H1 (cell line): ENCODE data around the gene PCIF1. TPM values are rescaled to one million over a fixed set of nuclear protein-coding genes. Genes with fewer than 3 reads are reported as not detected.
A peak's percentile ranks its signal among the peaks of the same experiment; 100 is the strongest.

Source experiments
- CTCF ChIA-PET: fragments of 300-600 bp; sonication (Branson Sonifier 250); formaldehyde crosslinking; loops from one replicate; lab custom pipeline; 2021; ENCODE audit not compliant: partially characterized antibody; lab: Charles Lee
- POLR2A ChIA-PET: fragments of 300-600 bp; sonication (Branson Sonifier 250); formaldehyde crosslinking; loops from one replicate; lab custom pipeline; 2021; ENCODE audit warnings: inconsistent platforms; ENCODE audit not compliant: partially characterized antibody; lab: Charles Lee
- DNase-seq, 2 experiments: peaks; one replicate each; pipeline versions ENCODE4 v3.0.0 to v3.0.0-alpha.2; 2010 to 2022; ENCODE audit warnings: low spot score in 2 of 2, low read depth in 1 of 2, mixed read lengths in 1 of 2
- FAIRE-seq: peaks from 2 replicates; lab custom pipeline; 2011; peaks lifted over from hg19 to GRCh38; lab: Jason Lieb, UNC
- H2AFZ ChIP-seq: 2 replicates; pipeline ENCODE4 v1.8.1; 2012; ENCODE audit warnings: low read length, inconsistent platforms
- H2AK5ac ChIP-seq: 2 replicates; pipeline ENCODE4 v1.6.1; 2013; ENCODE audit warnings: low read depth, low read length
- H2BK120ac ChIP-seq: replicated peaks from 2 replicates; pipeline ENCODE3; 2013; ENCODE audit warnings: low read depth, low read length, inconsistent platforms
- H2BK12ac ChIP-seq: 2 replicates; pipeline ENCODE4 v1.6.1; 2013; ENCODE audit warnings: low read depth, low read length
- H2BK15ac ChIP-seq: 2 replicates; pipeline ENCODE4 v1.6.1; 2013; ENCODE audit warnings: low read length
- H2BK20ac ChIP-seq: 2 replicates; pipeline ENCODE4 v1.6.1; 2013; ENCODE audit warnings: low read length
- H2BK5ac ChIP-seq: 2 replicates; pipeline ENCODE4 v1.6.1; 2013; ENCODE audit warnings: low read depth, low read length
- H3K14ac ChIP-seq: 2 replicates; pipeline ENCODE4 v1.6.1; 2013; ENCODE audit warnings: inconsistent platforms; ENCODE audit not compliant: insufficient read length
- H3K18ac ChIP-seq: 2 replicates; pipeline ENCODE4 v1.6.1; 2013; ENCODE audit warnings: low read length; ENCODE audit errors: extremely low read depth
- H3K23ac ChIP-seq: 2 replicates; pipeline ENCODE4 v1.6.1; 2013; ENCODE audit warnings: inconsistent platforms; ENCODE audit not compliant: insufficient read length
- H3K23me2 ChIP-seq: 2 replicates; pipeline ENCODE4 v1.6.1; 2013; ENCODE audit warnings: low read depth, low read length
- H3K27ac ChIP-seq: 2 replicates; pipeline ENCODE4 v1.6.1; 2011; ENCODE audit warnings: low read depth, low read length, inconsistent platforms
- H3K27me3 ChIP-seq, 4 experiments: replicated peaks in 1 of 4; 1 replicate in 1 of 4; 2 replicates in 3 of 4; pipeline versions ENCODE4 v1.6.1 to v1.8.1; 2011 to 2013; ENCODE audit warnings: low read length in 3 of 4, mild to moderate bottlenecking in 3 of 4, inconsistent platforms in 2 of 4, mixed read lengths in 2 of 4, moderate library complexity in 1 of 4; ENCODE audit not compliant: control insufficient read depth in 3 of 4, insufficient read depth in 3 of 4; ENCODE audit errors: extremely low read depth in 1 of 4
- H3K36me3 ChIP-seq, 4 experiments: 2 replicates each; pipeline versions ENCODE4 v1.6.1 to v1.8.1; 2011 to 2013; ENCODE audit warnings: mild to moderate bottlenecking in 4 of 4, low read length in 3 of 4, moderate library complexity in 2 of 4, control low read depth in 1 of 4, inconsistent platforms in 1 of 4; ENCODE audit not compliant: insufficient read depth in 4 of 4, control insufficient read depth in 2 of 4
- H3K4ac ChIP-seq: replicated peaks from 2 replicates; pipeline ENCODE3; 2013; ENCODE audit warnings: low read length, low read depth, mixed read lengths, inconsistent platforms; ENCODE audit not compliant: insufficient read length
- H3K4me1 ChIP-seq, 4 experiments: replicated peaks in 1 of 4; 1 replicate in 1 of 4; 2 replicates in 3 of 4; pipeline versions ENCODE4 v1.6.1 to v1.8.1; 2011 to 2013; ENCODE audit warnings: low read length in 3 of 4, inconsistent platforms in 2 of 4, mixed read lengths in 1 of 4; ENCODE audit not compliant: insufficient read depth in 4 of 4, control insufficient read depth in 3 of 4
- H3K4me2 ChIP-seq, 2 experiments: 2 replicates each; pipeline versions ENCODE4 v1.6.1 to v1.8.1; 2011 to 2013; ENCODE audit warnings: low read depth in 2 of 2, low read length in 2 of 2, control low read depth in 1 of 2, inconsistent platforms in 1 of 2, mild to moderate bottlenecking in 1 of 2; ENCODE audit not compliant: insufficient read depth in 1 of 2
- H3K4me3 ChIP-seq, 4 experiments: fragments of 200-600, 300-600 bp in 1 of 4; sonication (generic), shearing (Covaris generic), sonication (Bioruptor Twin) in 1 of 4; 2 replicates each; pipeline versions ENCODE4 v1.5.1 to v1.8.1; 2011 to 2016; ENCODE audit warnings: low read length in 4 of 4, low read depth in 3 of 4, control low read depth in 2 of 4, inconsistent platforms in 2 of 4, mild to moderate bottlenecking in 2 of 4, mixed read lengths in 1 of 4, moderate library complexity in 1 of 4; ENCODE audit not compliant: insufficient read depth in 2 of 4; ENCODE audit errors: extremely low read depth in 1 of 4
- H3K56ac ChIP-seq: replicated peaks from 2 replicates; pipeline ENCODE3; 2013; ENCODE audit warnings: low read depth, mild to moderate bottlenecking, mixed read lengths, low read length, inconsistent platforms; ENCODE audit not compliant: insufficient read length
- H3K79me1 ChIP-seq: 2 replicates; pipeline ENCODE4 v1.6.1; 2013; ENCODE audit warnings: low read depth, low read length, control low read depth
- H3K79me2 ChIP-seq, 2 experiments: 2 replicates each; pipeline versions ENCODE4 v1.6.1 to v1.8.1; 2012 to 2013; ENCODE audit warnings: low read length in 2 of 2, mild to moderate bottlenecking in 2 of 2, inconsistent platforms in 1 of 2; ENCODE audit not compliant: insufficient read depth in 2 of 2, control insufficient read depth in 1 of 2
- H3K9ac ChIP-seq, 4 experiments: replicated peaks in 1 of 4; 1 replicate in 1 of 4; 2 replicates in 3 of 4; pipeline versions ENCODE4 v1.6.1 to v1.8.1; 2011 to 2013; ENCODE audit warnings: low read depth in 3 of 4, low read length in 3 of 4, control low read depth in 2 of 4, mild to moderate bottlenecking in 2 of 4, moderate library complexity in 2 of 4, inconsistent platforms in 1 of 4; ENCODE audit errors: extremely low read depth in 1 of 4
- H3K9me3 ChIP-seq, 2 experiments: 2 replicates each; pipeline versions ENCODE4 v1.6.1 to v1.8.1; 2012 to 2013; ENCODE audit warnings: mild to moderate bottlenecking in 2 of 2, moderate library complexity in 2 of 2, control low read depth in 1 of 2, inconsistent platforms in 1 of 2, low read depth in 1 of 2, low read length in 1 of 2, mixed read lengths in 1 of 2; ENCODE audit not compliant: insufficient read depth in 2 of 2
- H4K20me1 ChIP-seq, 2 experiments: replicated peaks in 1 of 2; 2 replicates each; pipeline versions ENCODE3 to v1.8.1; 2011 to 2013; ENCODE audit warnings: inconsistent platforms in 2 of 2, low read length in 2 of 2, mild to moderate bottlenecking in 1 of 2; ENCODE audit not compliant: insufficient read depth in 2 of 2, control insufficient read depth in 1 of 2
- H4K5ac ChIP-seq: 2 replicates; pipeline ENCODE4 v1.6.1; 2013; ENCODE audit warnings: low read length, low read depth, mixed read lengths, inconsistent platforms; ENCODE audit not compliant: insufficient read length
- H4K8ac ChIP-seq: 2 replicates; pipeline ENCODE4 v1.8.0; 2013; ENCODE audit warnings: mild to moderate bottlenecking, moderate library complexity, low read length, inconsistent platforms; ENCODE audit not compliant: insufficient read depth; ENCODE audit errors: extremely low read depth
- H4K91ac ChIP-seq: replicated peaks from 2 replicates; pipeline ENCODE3; 2013; ENCODE audit warnings: low read length, mixed read lengths, inconsistent platforms; ENCODE audit not compliant: insufficient read length
- WGBS, 2 experiments: shearing (Covaris generic) in 1 of 2; methylation state at CpG; one replicate each; pipeline versions ENCODE4 v1.1.6 to v1.1.7; 2013 to 2015; ENCODE audit warnings: low lambda C conversion rate in 2 of 2, mixed read lengths in 2 of 2, inconsistent platforms in 1 of 2, low coverage in 1 of 2, missing lambda C conversion rate in 1 of 2; ENCODE audit not compliant: insufficient replicate concordance in 2 of 2, insufficient coverage in 1 of 2, insufficient read length in 1 of 2; ENCODE audit errors: extremely low coverage in 1 of 2, missing lambda C conversion rate in 1 of 2; 5-methylcytosine and 5-hydroxymethylcytosine counted together
- polyA plus RNA-seq, 7 experiments: library from polyadenylated mRNA; depleted of rRNA in 3 of 7; stranded (reverse) in 5 of 7; unstranded in 2 of 7; fragments of >200 nt in 5 of 7; fragments of 200-250 nt in 2 of 7; gene quantifications; 1 replicate in 5 of 7; 2 replicates in 1 of 7; 4 replicates in 1 of 7; pipeline versions ENCODE4 v1.2.1 to v1.2.3, GENCODE V29; 2011 to 2013; ENCODE audit warnings: missing spikeins in 2 of 7, mixed read lengths in 2 of 7
- total RNA-seq: library from RNA; stranded (reverse); fragmentation: NEBNext Ultra II Directional; extraction: Animal tissue kit (Norgen Biotek cat#: 25700); gene quantifications from 2 replicates; pipeline ENCODE4 v1.2.1, GENCODE V29; 2021

Gene PCIF1
- total and polyA plus RNA-seq, 2 of the 8 experiments (the other 6 are each of a cell fraction or from before 2014, with no cell fraction given), result 30.3 to 30.6 TPM

GRCh38 chr20:45993197-45993951, 58.9 kb downstream of the PCIF1 start:
- Histone ChIP-seq H3K4me3 (no peak overlapping the region), H3K4me1 (peaks cover 0 to 6% (median 3%) of the 10 kb centered on the region in 4 experiments; a peak in 3 of 7 replicates), H3K4ac (no peak overlapping the region), H2AK5ac (no peak overlapping the region), H2AFZ (no peak overlapping the region), H4K91ac (no peak overlapping the region), H2BK12ac (peak overlapping the region; percentile 53; the same call in 1 of the 2 replicates), H3K18ac (0 out of 2 replicates have a peak overlapping the region, but pooled peaks have one; percentile 3), H2BK15ac (peak overlapping the region; percentile 24; the same call in 1 of the 2 replicates), H2BK120ac (no peak overlapping the region), H3K27ac (no peak overlapping the region), H3K79me1 (no peaks in the 10 kb centered on the region), H4K5ac (no peak overlapping the region), H3K9ac (0 out of 7 replicates have a peak overlapping the region, but pooled peaks of 1 of the 4 experiments have one; percentile 15), H2BK5ac (no peak overlapping the region), H3K14ac (no peak overlapping the region), H3K4me2 (no peak overlapping the region), H3K23me2 (no peaks in the 10 kb centered on the region), H3K27me3 (no peaks in the 10 kb centered on the region), H3K23ac (no peak overlapping the region), H4K20me1 (no peaks in the 10 kb centered on the region), H3K36me3 (no peaks in the 10 kb centered on the region), H3K9me3 (no peaks in the 10 kb centered on the region), H4K8ac (no peak overlapping the region; the same call in 1 of the 2 replicates), H3K56ac (no peak overlapping the region), H3K79me2 (no peaks in the 10 kb centered on the region), H2BK20ac (peak overlapping the region; percentile 4; the same call in 1 of the 2 replicates)
- 84% methylated on average over 9 of the region's 12 CpGs; no CpG with 5 or more reads in 1 of the 2 experiments for WGBS, 2 experiments
- ChIA-PET CTCF (interaction anchor here (0.6 to 14.5 kb wide), 4 partner anchors 11 to 587 kb away, joined by 3 to 114 read pairs (median 4); no protein-coding TSS in a partner anchor), POLR2A (interaction anchor here (0.8 kb wide), 1 partner anchor 65 kb away, joined by 3 read pairs; no protein-coding TSS in a partner anchor)
- no peak for FAIRE-seq
- DNase-seq, result no peak
